ENCODE results near the gene MYH11. TPM values are rescaled to one million over a fixed set of nuclear protein-coding genes. Genes with fewer than 3 reads are reported as not detected.
A peak's percentile ranks its signal among the peaks of the same experiment; 100 is the strongest.

The MYH11 gene
- total and polyA plus RNA-seq, 2 of the 13 experiments (the other 11 are each of a cell fraction or from before 2014, with no cell fraction given) = not detected

DNA sequence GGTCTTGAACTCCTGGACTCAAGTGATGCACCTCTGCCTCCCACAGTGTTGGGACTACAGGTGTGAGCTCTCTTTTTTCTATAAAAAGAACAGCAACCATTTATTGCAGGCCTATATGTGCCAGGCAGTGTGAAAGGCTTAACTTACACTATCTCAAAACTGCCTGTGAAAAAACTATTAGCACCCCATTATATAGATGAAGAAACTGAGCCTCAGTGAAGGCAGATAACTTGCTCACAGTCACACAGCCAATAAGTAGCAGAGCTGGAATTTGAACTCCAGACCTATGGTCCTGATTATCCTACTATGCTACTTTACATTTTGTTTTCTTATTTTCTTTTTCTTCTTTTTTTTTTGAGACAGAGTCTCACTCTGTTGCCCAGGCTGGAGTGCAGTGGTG, 191.7 kb downstream of the MYH11 start:
- H3K36me3 ChIP-seq (replicated peaks in 1 of 2; ENCODE audit: control insufficient read depth in 1 of 2, insufficient read depth in 2 of 2, low read length in 2 of 2) = peaks cover 43 to 63% of the 10 kb centered on the region in 2 experiments
- no TSS peak for BruUV-seq (replicated peaks)
- DNase-seq (ENCODE audit: low spot score) (no peak), FAIRE-seq (no peak), ATAC-seq (no peak)
- no peaks in the 10 kb centered on the region for H3K27me3 ChIP-seq (ENCODE audit: control insufficient read depth in 1 of 2, insufficient read depth in 2 of 2, low read length in 2 of 2)
- in situ Hi-C loops (cut with HindIII; ENCODE audit: extremely low pct_ligation_motif_present, low pct_unique_long_range_greater_than_20kb) = no loop called here
- no peak overlapping the region for H3K9ac ChIP-seq (ENCODE audit: insufficient read depth, low read depth, low read length)
- no peak overlapping the region for H3K27ac ChIP-seq (ENCODE audit: extremely low read length, insufficient read depth, low read length)
- H4K20me1 ChIP-seq (ENCODE audit: insufficient read depth, low read length) = no peaks in the 10 kb centered on the region; the same call in 1 of the 2 replicates
- CTCF ChIA-PET (ENCODE audit: low intra/inter-chr PET ratio, low total read pairs) = no interaction called here
- H3K79me2 ChIP-seq (ENCODE audit: insufficient read depth, low read length) = peaks cover 24% of the 10 kb centered on the region
- no peaks in the 10 kb centered on the region for H3K9me3 ChIP-seq (ENCODE audit: low read length)
- peaks cover 30% of the 10 kb centered on the region for H3K4me1 ChIP-seq (ENCODE audit: insufficient read depth, low read length)
- intact Hi-C loops (cut with micrococcal nuclease; ENCODE audit: unreplicated experiment) = no loop called here
- no peak overlapping the region for H3K4me2 ChIP-seq (ENCODE audit: low read depth, low read length)
- no peak overlapping the region for H2AFZ ChIP-seq (ENCODE audit: low read length)
- POLR2A ChIA-PET = interaction anchor here (2.0 kb wide), 1 partner anchor 22 kb away, joined by 12 read pairs; the partner anchor contains the start of gene MARF1
- H3K4me3 ChIP-seq (replicated peaks in 1 of 3; ENCODE audit: insufficient read depth in 1 of 3, low read depth in 2 of 3, low read length in 3 of 3) = no peak overlapping the region
- TF ChIP-seq, protein P1, sequence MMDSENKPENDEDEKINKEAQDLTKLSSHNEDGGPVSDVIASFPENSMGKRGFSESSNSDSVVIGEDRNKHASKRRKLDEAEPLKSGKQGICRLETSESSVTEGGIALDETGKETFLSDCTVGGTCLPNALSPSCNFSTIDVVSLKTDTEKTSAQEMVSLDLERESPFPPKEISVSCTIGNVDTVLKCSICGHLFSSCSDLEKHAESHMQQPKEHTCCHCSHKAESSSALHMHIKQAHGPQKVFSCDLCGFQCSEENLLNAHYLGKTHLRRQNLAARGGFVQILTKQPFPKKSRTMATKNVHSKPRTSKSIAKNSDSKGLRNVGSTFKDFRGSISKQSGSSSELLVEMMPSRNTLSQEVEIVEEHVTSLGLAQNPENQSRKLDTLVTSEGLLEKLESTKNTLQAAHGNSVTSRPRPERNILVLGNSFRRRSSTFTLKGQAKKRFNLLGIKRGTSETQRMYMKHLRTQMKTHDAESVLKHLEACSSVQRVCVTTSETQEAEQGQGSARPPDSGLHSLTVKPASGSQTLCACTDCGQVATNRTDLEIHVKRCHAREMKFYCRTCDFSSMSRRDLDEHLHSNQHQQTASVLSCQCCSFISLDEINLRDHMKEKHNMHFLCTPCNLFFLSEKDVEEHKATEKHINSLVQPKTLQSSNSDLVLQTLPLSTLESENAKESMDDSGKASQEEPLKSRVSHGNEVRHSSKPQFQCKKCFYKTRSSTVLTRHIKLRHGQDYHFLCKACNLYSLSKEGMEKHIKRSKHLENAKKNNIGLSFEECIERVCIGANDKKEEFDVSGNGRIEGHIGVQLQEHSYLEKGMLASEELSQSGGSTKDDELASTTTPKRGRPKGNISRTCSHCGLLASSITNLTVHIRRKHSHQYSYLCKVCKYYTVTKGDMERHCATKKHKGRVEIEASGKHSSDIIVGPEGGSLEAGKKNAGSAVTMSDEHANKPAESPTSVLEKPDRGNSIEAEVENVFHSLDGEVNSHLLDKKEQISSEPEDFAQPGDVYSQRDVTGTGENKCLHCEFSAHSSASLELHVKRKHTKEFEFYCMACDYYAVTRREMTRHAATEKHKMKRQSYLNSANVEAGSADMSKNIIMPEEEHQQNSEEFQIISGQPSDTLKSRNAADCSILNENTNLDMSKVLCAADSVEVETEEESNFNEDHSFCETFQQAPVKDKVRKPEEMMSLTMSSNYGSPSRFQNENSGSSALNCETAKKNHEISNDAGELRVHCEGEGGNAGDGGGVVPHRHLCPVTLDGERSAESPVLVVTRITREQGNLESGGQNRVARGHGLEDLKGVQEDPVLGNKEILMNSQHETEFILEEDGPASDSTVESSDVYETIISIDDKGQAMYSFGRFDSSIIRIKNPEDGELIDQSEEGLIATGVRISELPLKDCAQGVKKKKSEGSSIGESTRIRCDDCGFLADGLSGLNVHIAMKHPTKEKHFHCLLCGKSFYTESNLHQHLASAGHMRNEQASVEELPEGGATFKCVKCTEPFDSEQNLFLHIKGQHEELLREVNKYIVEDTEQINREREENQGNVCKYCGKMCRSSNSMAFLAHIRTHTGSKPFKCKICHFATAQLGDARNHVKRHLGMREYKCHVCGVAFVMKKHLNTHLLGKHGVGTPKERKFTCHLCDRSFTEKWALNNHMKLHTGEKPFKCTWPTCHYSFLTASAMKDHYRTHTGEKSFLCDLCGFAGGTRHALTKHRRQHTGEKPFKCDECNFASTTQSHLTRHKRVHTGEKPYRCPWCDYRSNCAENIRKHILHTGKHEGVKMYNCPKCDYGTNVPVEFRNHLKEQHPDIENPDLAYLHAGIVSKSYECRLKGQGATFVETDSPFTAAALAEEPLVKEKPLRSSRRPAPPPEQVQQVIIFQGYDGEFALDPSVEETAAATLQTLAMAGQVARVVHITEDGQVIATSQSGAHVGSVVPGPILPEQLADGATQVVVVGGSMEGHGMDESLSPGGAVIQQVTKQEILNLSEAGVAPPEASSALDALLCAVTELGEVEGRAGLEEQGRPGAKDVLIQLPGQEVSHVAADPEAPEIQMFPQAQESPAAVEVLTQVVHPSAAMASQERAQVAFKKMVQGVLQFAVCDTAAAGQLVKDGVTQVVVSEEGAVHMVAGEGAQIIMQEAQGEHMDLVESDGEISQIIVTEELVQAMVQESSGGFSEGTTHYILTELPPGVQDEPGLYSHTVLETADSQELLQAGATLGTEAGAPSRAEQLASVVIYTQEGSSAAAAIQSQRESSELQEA (CRISPR knock-in tag; IDR thresholded peaks at IDR 0.05; ENCODE audit: not compliant biosample characterization) = no peak
- TF ChIP-seq TOE1 (CRISPR knock-in tag; IDR thresholded peaks at IDR 0.05) (no peak), ZNF629 (CRISPR knock-in tag; conservative IDR thresholded peaks at IDR 0.05) (peak; percentile 78), NFYB (CRISPR knock-in tag; IDR thresholded peaks at IDR 0.05) (no peak)

All from HepG2 (cell line).